ENCODE results near the gene PPP1R1C.

DNA sequence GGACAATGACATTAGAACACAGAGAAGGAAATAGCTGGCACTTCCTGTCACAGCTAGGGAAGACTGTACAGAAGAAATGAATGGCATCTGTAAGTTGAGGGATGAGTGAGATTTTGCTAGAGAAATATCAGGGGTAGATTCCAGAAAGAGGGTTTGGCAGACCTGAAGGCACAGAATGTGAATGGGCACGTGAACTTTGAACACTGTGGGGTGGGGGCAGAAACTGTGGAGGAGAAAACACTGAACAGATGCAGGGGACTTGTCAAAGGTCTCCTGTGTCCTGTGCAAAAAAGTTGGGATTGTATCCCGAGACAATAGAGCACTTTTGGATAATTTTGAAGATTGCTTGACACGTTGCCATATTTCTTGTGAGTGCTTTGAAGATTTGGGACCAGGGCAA lies 88.0 kb downstream of the PPP1R1C start:
- TF ChIP-seq, protein P1, sequence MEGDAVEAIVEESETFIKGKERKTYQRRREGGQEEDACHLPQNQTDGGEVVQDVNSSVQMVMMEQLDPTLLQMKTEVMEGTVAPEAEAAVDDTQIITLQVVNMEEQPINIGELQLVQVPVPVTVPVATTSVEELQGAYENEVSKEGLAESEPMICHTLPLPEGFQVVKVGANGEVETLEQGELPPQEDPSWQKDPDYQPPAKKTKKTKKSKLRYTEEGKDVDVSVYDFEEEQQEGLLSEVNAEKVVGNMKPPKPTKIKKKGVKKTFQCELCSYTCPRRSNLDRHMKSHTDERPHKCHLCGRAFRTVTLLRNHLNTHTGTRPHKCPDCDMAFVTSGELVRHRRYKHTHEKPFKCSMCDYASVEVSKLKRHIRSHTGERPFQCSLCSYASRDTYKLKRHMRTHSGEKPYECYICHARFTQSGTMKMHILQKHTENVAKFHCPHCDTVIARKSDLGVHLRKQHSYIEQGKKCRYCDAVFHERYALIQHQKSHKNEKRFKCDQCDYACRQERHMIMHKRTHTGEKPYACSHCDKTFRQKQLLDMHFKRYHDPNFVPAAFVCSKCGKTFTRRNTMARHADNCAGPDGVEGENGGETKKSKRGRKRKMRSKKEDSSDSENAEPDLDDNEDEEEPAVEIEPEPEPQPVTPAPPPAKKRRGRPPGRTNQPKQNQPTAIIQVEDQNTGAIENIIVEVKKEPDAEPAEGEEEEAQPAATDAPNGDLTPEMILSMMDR (IDR thresholded peaks at IDR 0.05): no peak
- TF ChIP-seq POLR2A (IDR thresholded peaks at IDR 0.05) (no peak), EP300 (IDR thresholded peaks at IDR 0.05) (no peak)
